DMS79 treated with DMSO at 0.1 percent for 48 hours (cell line): ENCODE measurements around the gene XRRA1.
"Not testable (repeated sequence)": the region's sequence is repeated elsewhere in the genome, so short reads cannot be mapped to it uniquely, and the experiment has no call there.

Experiments
- DNase-seq: peaks from one replicate; lab custom pipeline; 2025; lab: John Stamatoyannopoulos, UW

The XRRA1 gene, protein sequence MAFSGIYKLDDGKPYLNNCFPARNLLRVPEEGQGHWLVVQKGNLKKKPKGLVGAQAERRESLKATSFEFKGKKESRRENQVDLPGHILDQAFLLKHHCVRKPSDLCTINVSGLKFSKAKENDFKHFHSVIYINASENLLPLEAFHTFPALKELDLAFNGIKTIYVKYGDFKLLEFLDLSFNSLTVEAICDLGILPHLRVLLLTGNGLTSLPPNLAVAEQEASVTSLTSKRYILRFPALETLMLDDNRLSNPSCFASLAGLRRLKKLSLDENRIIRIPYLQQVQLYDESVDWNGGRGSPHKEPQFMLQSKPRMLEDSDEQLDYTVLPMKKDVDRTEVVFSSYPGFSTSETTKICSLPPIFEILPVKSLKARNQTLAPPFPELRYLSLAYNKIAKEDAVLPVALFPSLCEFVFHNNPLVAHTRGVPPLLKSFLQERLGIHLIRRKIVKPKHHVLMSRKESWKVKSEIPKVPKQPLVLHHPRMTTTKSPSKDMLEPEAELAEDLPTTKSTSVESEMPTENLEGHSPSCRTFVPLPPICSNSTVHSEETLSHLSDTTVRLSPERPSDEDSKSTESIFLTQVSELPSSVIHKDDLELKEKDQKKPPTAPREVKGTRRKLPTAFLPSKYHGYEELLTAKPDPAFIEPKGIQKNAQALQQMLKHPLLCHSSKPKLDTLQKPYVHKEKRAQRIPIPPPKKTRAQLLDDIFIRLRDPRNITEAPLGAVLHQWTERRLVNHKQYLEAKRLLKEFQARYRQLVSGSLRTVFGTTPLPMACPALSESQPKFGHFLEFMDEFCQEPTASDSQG

GRCh38 chr11:74948898-74949752, at the start of gene XRRA1, which contains the start of gene SPCS2:
XRRA1 (minus strand) TSS chr11:74949091; CDS start chr11:74940878, 8,213 bp downstream.
SPCS2 (plus strand) TSS chr11:74949266; CDS start chr11:74949286, 20 bp downstream.
- DNase-seq: peak; percentile 99

DNA sequence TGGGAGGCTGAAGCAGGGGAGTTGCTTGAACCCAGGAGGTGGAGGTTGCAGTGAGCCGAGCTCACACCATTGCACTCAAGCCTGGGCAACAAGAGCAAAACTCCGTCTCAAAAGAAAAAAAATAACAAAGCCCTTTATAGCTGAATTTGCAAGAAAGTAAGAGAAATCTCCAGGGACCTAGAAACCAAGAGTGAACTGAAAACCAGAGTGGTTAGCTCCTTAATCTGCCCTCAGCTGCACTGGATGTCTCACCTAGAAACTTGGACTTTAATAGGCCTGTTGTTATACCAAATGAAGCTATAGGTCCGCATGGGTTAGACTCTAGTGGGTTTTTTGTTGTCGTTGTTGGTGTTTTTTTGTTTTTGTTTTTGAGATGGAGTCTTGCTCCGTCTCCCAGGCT, 44.0 kb upstream of the XRRA1 start:
- no peak for DNase-seq

- DNase-seq: no peak
Observed at GRCh38 chr11:74990941-74991340, 42.0 kb upstream of the XRRA1 start.

DNA sequence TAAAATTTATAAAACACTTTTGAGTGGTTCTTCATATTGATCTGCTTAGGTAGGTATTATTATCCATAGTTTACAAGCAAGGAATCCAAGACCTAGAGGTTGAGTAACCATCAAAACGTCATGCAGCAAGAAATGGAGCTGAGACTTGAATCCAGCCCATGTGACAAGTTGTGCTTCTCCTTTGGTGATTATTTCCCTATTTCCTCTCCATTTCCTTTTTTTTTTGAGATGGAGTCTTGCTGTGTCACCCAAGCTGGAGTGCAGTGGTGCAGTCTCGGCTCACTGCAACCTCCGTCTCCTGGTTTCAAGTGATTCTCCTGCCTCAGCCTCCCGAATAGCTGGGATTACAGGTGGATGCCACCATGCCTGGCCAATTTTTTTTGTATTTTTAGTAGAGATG, 41.3 kb upstream of the XRRA1 start:
- not testable (repeated sequence) for DNase-seq

GRCh38 chr11:74989260-74989638, 40.4 kb upstream of the XRRA1 start:
- peak; percentile 41 for DNase-seq

GRCh38 chr11:74988541-74989259, 39.8 kb upstream of the XRRA1 start, which contains the start of gene NEU3:
NEU3 (plus strand) TSS chr11:74988933; CDS start chr11:74989061, 128 bp downstream.
- peak; percentile 87 for DNase-seq

DNA sequence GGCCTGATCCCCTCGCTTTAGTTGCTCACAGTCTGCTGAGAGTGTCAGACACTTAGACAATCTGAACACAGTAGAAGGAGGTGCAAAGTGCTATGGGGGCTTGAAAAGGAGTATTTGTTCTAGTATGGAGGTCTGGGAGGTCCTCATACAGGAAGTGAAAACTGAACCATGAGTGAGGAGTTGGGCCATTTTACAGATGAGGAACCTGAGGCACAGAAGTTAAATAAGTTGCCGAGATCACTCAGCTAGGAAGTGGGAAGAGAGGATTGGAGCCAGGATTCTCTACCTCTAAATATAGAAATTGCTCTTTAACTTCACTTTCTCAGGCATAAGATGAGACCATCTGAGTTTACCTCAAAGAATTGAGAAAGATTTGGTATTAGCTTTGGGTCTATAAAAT, 35.8 kb upstream of the XRRA1 start:
- no peak for DNase-seq

DNA sequence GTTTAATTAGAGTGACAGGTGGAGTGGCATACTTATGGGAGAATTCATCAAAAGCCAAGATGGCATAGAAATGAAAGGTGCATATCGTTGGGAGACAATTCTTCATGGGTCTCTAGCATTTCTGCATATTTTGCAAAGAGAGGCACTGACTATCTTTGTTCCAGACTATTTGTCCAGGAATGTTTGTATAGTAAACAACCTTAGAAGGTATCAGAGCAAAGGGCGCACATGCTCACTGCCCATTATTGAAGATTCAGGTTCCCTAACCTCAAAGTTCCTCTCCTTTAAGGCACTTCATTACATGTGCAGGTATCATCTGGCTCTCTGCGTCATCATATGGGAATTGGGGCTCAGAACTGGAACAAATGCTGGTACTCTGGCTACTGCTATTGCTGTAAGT, 35.2 kb upstream of the XRRA1 start:
- no peak for DNase-seq

GRCh38 chr11:74981888-74982287, 33.0 kb upstream of the XRRA1 start:
- no peak for DNase-seq

DNA sequence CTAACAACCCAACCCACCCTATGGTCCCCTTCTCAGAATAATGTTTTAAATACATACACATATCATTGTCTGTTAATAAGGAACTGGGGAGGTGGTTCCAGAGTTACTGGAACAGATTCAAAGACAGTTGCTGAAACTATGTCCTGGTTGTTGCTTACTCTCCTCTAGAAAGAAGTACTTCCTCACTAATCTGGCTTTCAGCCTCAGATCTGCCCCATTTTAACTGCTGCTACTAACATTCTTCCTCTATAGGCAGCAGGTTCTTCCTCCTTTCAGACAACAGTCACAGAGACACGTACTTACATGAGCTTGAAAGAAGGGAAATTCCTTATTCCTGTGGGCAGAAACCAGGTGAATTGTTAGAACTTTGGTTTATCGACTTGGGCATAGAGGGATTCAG, 31.7 kb upstream of the XRRA1 start:
- no peak for DNase-seq

- no peak for DNase-seq
Observed at GRCh38 chr11:74978041-74978440, 29.1 kb upstream of the XRRA1 start.

DNA sequence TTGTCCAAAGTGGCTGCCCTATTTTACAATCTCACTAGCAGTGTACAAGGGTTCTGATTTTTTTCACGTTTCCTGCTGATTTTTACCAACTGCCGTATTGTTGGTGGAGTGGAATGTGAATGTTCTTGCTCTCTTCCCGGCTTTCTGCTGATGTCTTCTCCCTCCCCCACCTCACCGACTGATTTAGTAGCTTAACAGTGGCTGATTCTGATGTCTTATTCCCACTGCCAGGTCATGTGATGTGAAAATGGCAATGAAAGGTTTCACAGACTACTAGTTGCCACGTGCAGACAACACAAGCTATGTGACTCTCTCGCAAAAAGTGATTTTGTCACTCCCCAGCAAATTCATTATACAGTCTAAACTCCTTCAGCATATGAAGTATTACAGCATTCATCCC, 22.5 kb upstream of the XRRA1 start:
- no peak for DNase-seq

DNA sequence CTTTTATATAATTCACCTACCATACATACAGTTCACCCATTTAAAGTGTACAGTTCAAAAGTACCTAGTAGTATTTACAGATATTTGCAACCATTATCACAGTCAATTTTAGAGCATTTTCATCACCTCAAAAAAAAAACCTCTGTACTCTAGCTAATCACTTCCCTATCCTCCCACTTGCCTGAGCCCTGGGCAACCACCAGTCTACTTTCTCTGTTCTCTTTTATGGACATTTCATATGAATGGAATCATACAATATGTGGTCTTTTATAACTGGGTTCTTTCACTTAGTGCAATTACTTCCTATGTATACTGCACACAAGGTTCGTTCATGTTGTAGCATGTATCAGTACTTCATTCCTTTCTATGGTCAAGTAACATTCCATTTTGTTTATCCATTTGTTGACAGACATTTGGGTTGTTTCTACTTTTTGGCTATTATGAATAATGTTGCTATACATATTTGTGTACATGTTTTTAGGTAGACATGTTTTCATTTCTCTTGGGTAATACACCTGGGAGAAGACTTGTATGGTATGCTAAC, 22.0 kb upstream of the XRRA1 start:
- no peak for DNase-seq

GRCh38 chr11:74966651-74967050, 17.8 kb upstream of the XRRA1 start:
- DNase-seq: no peak

DNA sequence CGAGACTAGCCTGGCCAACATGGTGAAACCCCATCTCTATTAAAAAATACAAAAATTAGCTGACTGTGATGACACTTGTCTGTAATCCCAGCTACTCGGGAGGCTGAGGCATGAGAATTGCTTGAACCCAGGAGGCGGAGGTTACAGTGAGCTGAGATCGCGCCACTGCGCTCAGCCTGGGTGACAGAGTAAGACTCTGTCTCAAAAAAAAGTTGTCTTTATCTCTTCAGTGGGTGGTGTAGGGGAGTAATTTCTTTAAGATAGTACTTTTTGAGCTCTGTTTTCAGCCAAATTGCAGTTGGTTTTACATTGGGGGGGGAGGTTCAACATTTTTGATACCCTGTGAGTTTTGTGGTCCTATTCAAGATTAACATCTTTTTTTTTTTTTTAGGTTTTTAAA, 11.2 kb upstream of the XRRA1 start:
- DNase-seq: not testable (repeated sequence)

DNA sequence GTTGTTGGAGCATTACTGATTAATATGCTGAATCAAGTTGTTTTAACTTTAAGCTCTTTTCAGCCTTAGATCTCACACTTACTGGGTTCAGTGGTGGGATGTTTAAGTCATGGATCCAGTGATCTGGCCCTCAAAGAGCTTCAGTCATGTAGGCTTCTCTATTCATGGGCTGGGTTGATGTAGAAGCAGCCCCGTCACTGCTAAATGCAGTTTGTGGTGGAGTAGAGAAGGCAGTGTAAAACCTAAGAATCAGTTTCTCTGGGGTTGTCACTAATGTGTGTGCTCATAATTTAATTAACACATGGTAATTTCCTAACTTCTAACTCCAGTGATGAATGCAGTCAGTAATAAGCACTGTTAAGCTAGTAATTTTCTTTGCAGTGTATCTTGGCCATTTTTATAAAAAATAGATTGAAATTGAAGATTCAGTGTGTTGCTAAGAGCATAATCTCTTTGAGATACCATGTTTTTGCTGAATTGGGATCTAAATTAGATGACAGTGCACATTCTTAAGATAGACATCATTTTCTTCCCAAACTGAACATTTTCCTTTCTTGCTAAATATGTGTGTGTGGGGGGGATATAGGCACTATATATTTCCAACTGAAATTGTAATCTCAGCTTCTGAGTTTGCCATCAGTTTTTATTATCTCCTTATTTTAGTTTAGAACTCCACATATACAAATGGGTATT, 9.2 kb upstream of the XRRA1 start:
- no peak for DNase-seq

DNA sequence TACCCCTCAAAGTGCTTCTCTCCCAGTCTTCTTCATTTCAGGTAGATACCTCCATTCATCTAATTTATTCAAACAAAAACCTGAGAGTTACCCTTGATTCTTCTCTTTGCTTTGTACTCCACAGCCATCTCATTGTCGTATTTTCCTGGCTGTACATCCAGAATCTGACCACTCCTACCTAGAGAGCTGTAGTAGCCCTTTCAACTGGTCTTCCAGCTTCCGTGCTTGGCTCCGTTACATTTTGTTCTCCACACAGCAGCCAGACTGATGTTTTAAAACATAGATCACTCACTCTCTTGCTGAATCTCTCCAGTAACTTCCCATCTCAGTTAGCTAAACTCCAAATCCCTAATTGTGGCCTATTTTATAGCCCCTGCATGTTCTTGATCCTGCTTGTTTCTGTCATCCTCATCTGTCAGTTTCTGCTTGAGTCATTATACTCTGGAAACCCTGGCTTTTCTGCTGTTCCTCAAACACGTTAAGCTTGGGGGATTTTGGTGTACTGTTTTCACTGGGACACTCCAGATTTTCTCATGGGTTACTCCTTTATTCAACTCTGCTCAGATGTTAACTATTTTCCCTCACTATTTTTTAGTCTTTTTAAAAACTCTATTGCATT, 7.6 kb upstream of the XRRA1 start:
- no peak for DNase-seq

GRCh38 chr11:74954199-74954598, 5.3 kb upstream of the XRRA1 start:
- DNase-seq: no peak

GRCh38 chr11:74953451-74953850, 4.6 kb upstream of the XRRA1 start:
- no peak for DNase-seq

DNA sequence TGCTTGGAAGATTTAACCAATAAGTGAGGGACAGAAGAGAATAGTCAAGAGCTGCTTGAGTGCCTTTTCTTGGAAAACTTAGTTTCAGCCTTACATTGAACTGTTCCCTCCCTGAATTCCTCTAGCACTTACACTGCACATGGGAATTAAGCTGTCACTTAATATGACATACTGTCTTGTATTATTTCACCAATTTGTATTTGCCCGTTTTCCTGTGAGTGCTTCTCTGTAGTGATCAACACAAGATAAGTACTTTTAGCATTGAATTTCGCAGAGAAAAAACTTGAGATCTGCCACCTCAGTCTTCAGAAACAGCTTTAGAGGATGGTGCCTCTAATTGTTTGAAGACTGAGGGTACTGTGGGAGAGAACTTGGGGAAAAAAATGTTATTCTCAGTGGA, 3.9 kb upstream of the XRRA1 start:
- DNase-seq: no peak
